Measurements from ENCODE around the gene DELE1.

The DELE1 gene

DNA sequence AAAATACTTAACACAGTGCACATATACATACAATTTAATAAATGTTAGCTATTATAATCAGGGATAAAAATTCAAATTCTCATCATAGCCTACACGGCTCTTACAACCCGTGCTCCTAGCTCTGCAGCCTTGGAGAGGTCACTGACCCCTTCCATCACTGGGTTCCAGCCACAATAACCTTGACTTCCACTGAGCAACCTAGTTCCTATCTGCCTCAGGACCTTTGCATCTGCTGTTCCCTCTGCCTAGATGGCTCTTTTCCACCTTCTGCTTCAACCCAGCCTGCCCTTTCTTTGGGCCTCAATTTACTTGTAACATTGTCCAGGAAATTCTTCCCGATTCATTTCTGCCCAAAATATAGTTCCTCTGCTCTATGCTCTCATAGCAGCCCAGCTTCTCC is 8.9 kb upstream of the DELE1 start:
- no peak for TF ChIP-seq CTCF (IDR thresholded peaks at IDR 0.05; ENCODE audit: insufficient read depth, low read length, poor library complexity, severe bottlenecking)
- no peak overlapping the region for H3K4me3 ChIP-seq (replicated peaks; ENCODE audit: low read depth, low read length)
- no peaks in the 10 kb centered on the region for H3K27me3 ChIP-seq (replicated peaks; ENCODE audit: control insufficient read depth, insufficient read depth, low read length)
- no peaks in the 10 kb centered on the region for H3K36me3 ChIP-seq (ENCODE audit: control insufficient read depth, insufficient read depth, low read length)
- DNase-seq (ENCODE audit: extremely low read depth, insufficient read length) = no peak

GRCh38 chr5:141915881-141916336 is 7.8 kb upstream of the DELE1 start:
- TF ChIP-seq CTCF (IDR thresholded peaks at IDR 0.05; ENCODE audit: insufficient read depth, low read length, poor library complexity, severe bottlenecking) = no peak
- Histone ChIP-seq H3K4me3 (replicated peaks; ENCODE audit: low read depth, low read length) (no peak overlapping the region), H3K27me3 (replicated peaks; ENCODE audit: control insufficient read depth, insufficient read depth, low read length) (no peaks in the 10 kb centered on the region), H3K36me3 (ENCODE audit: control insufficient read depth, insufficient read depth, low read length) (no peaks in the 10 kb centered on the region)
- DNase-seq (ENCODE audit: extremely low read depth, insufficient read length) = no peak

DNA sequence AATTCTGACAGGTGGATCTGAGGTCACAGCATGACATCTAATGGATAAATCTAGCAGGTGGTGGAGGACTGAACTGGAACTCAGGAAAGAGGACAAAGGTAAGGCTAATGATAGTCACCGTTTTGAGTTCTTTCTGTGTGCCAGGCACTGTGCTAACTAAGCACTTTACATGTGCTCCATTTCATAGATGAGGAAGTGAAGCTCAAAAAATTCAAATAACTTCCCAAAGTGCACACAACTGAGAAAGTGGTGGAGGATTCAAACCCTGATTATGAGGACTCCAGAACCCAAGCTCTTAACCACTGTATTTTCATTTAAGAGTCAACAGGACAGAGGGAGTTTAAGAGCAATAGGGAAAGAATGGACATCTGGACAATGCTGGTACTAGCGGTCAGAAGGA is 7.1 kb upstream of the DELE1 start:
- no peak for DNase-seq (ENCODE audit: extremely low read depth, insufficient read length)
- no peak for TF ChIP-seq CTCF (IDR thresholded peaks at IDR 0.05; ENCODE audit: insufficient read depth, low read length, poor library complexity, severe bottlenecking)
- no peaks in the 10 kb centered on the region for H3K27me3 ChIP-seq (replicated peaks; ENCODE audit: control insufficient read depth, insufficient read depth, low read length)
- no peaks in the 10 kb centered on the region for H3K36me3 ChIP-seq (ENCODE audit: control insufficient read depth, insufficient read depth, low read length)
- H3K4me3 ChIP-seq (replicated peaks; ENCODE audit: low read depth, low read length) = no peak overlapping the region

- Histone ChIP-seq H3K36me3 (ENCODE audit: control insufficient read depth, insufficient read depth, low read length) (no peaks in the 10 kb centered on the region), H3K27me3 (replicated peaks; ENCODE audit: control insufficient read depth, insufficient read depth, low read length) (no peaks in the 10 kb centered on the region), H3K4me3 (replicated peaks; ENCODE audit: low read depth, low read length) (no peak overlapping the region)
- no peak for TF ChIP-seq CTCF (IDR thresholded peaks at IDR 0.05; ENCODE audit: insufficient read depth, low read length, poor library complexity, severe bottlenecking)
- no peak for DNase-seq (ENCODE audit: extremely low read depth, insufficient read length)
These were observed 5.9 kb upstream of the DELE1 start for GRCh38 chr5:141917760-141918159.

GRCh38 chr5:141919218-141920119 is 4.2 kb upstream of the DELE1 start:
- Histone ChIP-seq H3K36me3 (ENCODE audit: control insufficient read depth, insufficient read depth, low read length) (no peaks in the 10 kb centered on the region), H3K27me3 (replicated peaks; ENCODE audit: control insufficient read depth, insufficient read depth, low read length) (no peaks in the 10 kb centered on the region), H3K4me3 (replicated peaks; ENCODE audit: low read depth, low read length) (no peak overlapping the region)
- no peak for DNase-seq (ENCODE audit: extremely low read depth, insufficient read length)
- no peak for TF ChIP-seq CTCF (IDR thresholded peaks at IDR 0.05; ENCODE audit: insufficient read depth, low read length, poor library complexity, severe bottlenecking)

All from GM06990 (cell line).